Epithelial cell of prostate (primary cell): ENCODE data around the gene RC3H2.
"Not testable (repeated sequence)": the region's sequence is repeated elsewhere in the genome, so short reads cannot be mapped to it uniquely, and the experiment has no call there.

Source experiments
- DNase-seq: peaks from one replicate; pipeline ENCODE4 v3.0.0-alpha.2; 2011; ENCODE audit warnings: low read depth, low spot score
- H3K27ac ChIP-seq: fragments of 450-650 bp; 2 replicates; pipeline ENCODE4 v1.5.1; 2017; ENCODE audit warnings: mild to moderate bottlenecking

Gene RC3H2

GRCh38 chr9:122930541-122931225 lies 25.5 kb upstream of the RC3H2 start:
- no peak for DNase-seq
- H3K27ac ChIP-seq = peak overlapping the region; percentile 69

- DNase-seq = no peak
- no peak overlapping the region for H3K27ac ChIP-seq
These were observed 24.7 kb upstream of the RC3H2 start for GRCh38 chr9:122929796-122930354.

- no peak overlapping the region for H3K27ac ChIP-seq
- DNase-seq = no peak
These were observed 18.8 kb upstream of the RC3H2 start for GRCh38 chr9:122923947-122924346.

- H3K27ac ChIP-seq = no peak overlapping the region
- DNase-seq = no peak
These were observed 17.6 kb upstream of the RC3H2 start for GRCh38 chr9:122922713-122923112.

- DNase-seq = no peak
- H3K27ac ChIP-seq = no peak overlapping the region
These were observed 13.2 kb upstream of the RC3H2 start for GRCh38 chr9:122918310-122918709.

GRCh38 chr9:122912964-122913673 lies 8.0 kb upstream of the RC3H2 start, which contains the start of gene ZBTB6:
ZBTB6 (minus strand) TSS chr9:122913323; CDS start chr9:122912072, 1,251 bp downstream.
- no peak for DNase-seq
- peak within 1 kb of the TSS; percentile 92 for H3K27ac ChIP-seq

- H3K27ac ChIP-seq = peak overlapping the region; percentile 92
- no peak for DNase-seq
These were observed 7.5 kb upstream of the RC3H2 start for GRCh38 chr9:122912671-122912963.

- not testable (repeated sequence) for H3K27ac ChIP-seq, DNase-seq
These were observed 963 bp upstream of the RC3H2 start for GRCh38 chr9:122906122-122906521.

- DNase-seq = no peak
- H3K27ac ChIP-seq = peak overlapping the region; percentile 84
These were observed 715 bp downstream of the RC3H2 start for GRCh38 chr9:122904466-122904822.

- no peak for DNase-seq
These were observed 4.4 kb downstream of the RC3H2 start for GRCh38 chr9:122900791-122901190.

GRCh38 chr9:122897969-122898368 lies 7.2 kb downstream of the RC3H2 start:
- peak overlapping the region; percentile 72 for H3K27ac ChIP-seq
- peak; percentile 20 for DNase-seq

More at GRCh38 chr9:122900791-122901190, 4.4 kb downstream of the RC3H2 start:
- peak overlapping the region; percentile 4 for H3K27ac ChIP-seq

GRCh38 chr9:122888480-122888879 lies 16.7 kb downstream of the RC3H2 start:
- DNase-seq = no peak
- H3K27ac ChIP-seq = no peak overlapping the region

- DNase-seq = no peak
- no peak overlapping the region for H3K27ac ChIP-seq
These were observed 22.0 kb downstream of the RC3H2 start for GRCh38 chr9:122883125-122883524.

GRCh38 chr9:122879443-122879842 lies 25.7 kb downstream of the RC3H2 start:
- DNase-seq = no peak
- H3K27ac ChIP-seq = no peak overlapping the region

GRCh38 chr9:122875523-122875922 lies 29.6 kb downstream of the RC3H2 start:
- DNase-seq = no peak

GRCh38 chr9:122867276-122867675 lies 37.9 kb downstream of the RC3H2 start:
- not testable (repeated sequence) for DNase-seq

More at GRCh38 chr9:122875523-122875922, 29.6 kb downstream of the RC3H2 start:
- H3K27ac ChIP-seq = no peak overlapping the region

GRCh38 chr9:122866079-122866478 lies 39.1 kb downstream of the RC3H2 start:
- no peak overlapping the region for H3K27ac ChIP-seq
- no peak for DNase-seq

More at GRCh38 chr9:122867276-122867675, 37.9 kb downstream of the RC3H2 start:
- H3K27ac ChIP-seq = not testable (repeated sequence)

GRCh38 chr9:122865300-122865699 lies 39.9 kb downstream of the RC3H2 start:
- DNase-seq = no peak

GRCh38 chr9:122863407-122863806 lies 41.8 kb downstream of the RC3H2 start:
- H3K27ac ChIP-seq = no peak overlapping the region
- DNase-seq = no peak

More at GRCh38 chr9:122865300-122865699, 39.9 kb downstream of the RC3H2 start:
- no peak overlapping the region for H3K27ac ChIP-seq

GRCh38 chr9:122860319-122861142 lies 44.6 kb downstream of the RC3H2 start:
- DNase-seq = no peak
- H3K27ac ChIP-seq = no peak overlapping the region

- no peak for DNase-seq
- H3K27ac ChIP-seq = no peak overlapping the region
These were observed 47.3 kb downstream of the RC3H2 start for GRCh38 chr9:122857815-122858214.
